Loucy (cell line): ENCODE results near the gene IL16.

ENCODE experiments used
- H2AFZ ChIP-seq: fragments of 200-600 bp; sonication (generic); 2 replicates; pipeline ENCODE4 v1.6.0; 2016; ENCODE audit warnings: antibody characterized with exemption, mild to moderate bottlenecking, low read length, moderate library complexity
- H3F3A ChIP-seq: fragments of 200-600 bp; 2 replicates; pipeline ENCODE4 v1.6.0; 2016; ENCODE audit warnings: antibody characterized with exemption, low read depth, mild to moderate bottlenecking
- H3K27me3 ChIP-seq: fragments of 200-600 bp; sonication (generic); 2 replicates; pipeline ENCODE4 v1.6.1; 2014; ENCODE audit warnings: low read length, mild to moderate bottlenecking; ENCODE audit not compliant: insufficient read depth, poor library complexity, severe bottlenecking
- H3K36me3 ChIP-seq: fragments of 200-600 bp; sonication (generic); 2 replicates; pipeline ENCODE4 v1.6.1; 2016; ENCODE audit warnings: low read length; ENCODE audit not compliant: insufficient read depth
- H3K4me1 ChIP-seq: fragments of 200-600 bp; sonication (generic); 2 replicates; pipeline ENCODE4 v1.5.1; 2014; ENCODE audit warnings: low read length, mild to moderate bottlenecking; ENCODE audit not compliant: insufficient read depth, poor library complexity, severe bottlenecking
- H3K4me2 ChIP-seq: fragments of 200-600 bp; sonication (generic); 2 replicates; pipeline ENCODE4 v1.6.0; 2014; ENCODE audit warnings: antibody characterized with exemption, low read length, low read depth, mild to moderate bottlenecking; ENCODE audit not compliant: poor library complexity, severe bottlenecking
- H3K4me3 ChIP-seq: fragments of 200-600 bp; sonication (generic); 2 replicates; pipeline ENCODE4 v1.5.1; 2014; ENCODE audit warnings: low read length, mild to moderate bottlenecking, mixed read lengths; ENCODE audit not compliant: poor library complexity, severe bottlenecking
- H3K79me2 ChIP-seq: fragments of 200-600 bp; sonication (generic); 2 replicates; pipeline ENCODE4 v1.6.1; 2014; ENCODE audit warnings: low read length; ENCODE audit not compliant: insufficient read depth
- H3K9ac ChIP-seq: fragments of 200-600 bp; sonication (generic); 2 replicates; pipeline ENCODE4 v1.6.0; 2014; ENCODE audit warnings: mild to moderate bottlenecking, low read depth, low read length, moderate library complexity; ENCODE audit not compliant: poor library complexity, severe bottlenecking
- H3K9me2 ChIP-seq: fragments of 200-600 bp; sonication (generic); replicated peaks from 2 replicates; pipeline ENCODE4 v1.6.1; 2016; ENCODE audit warnings: low read depth, low read length, mixed read lengths
- H3K9me3 ChIP-seq: fragments of 200-600 bp; sonication (generic); 2 replicates; pipeline ENCODE4 v1.6.1; 2014; ENCODE audit warnings: mild to moderate bottlenecking, antibody characterized with exemption, low read length, low read depth; ENCODE audit not compliant: insufficient read depth
- H4K20me1 ChIP-seq: fragments of 200-600 bp; sonication (generic); 2 replicates; pipeline ENCODE4 v1.6.0; 2014; ENCODE audit warnings: antibody characterized with exemption, low read length, mild to moderate bottlenecking; ENCODE audit not compliant: insufficient read depth, poor library complexity, severe bottlenecking
- EZH2phosphoT487 ChIP-seq: fragments of 200-600 bp; IDR thresholded peaks from 2 replicates; pipeline ENCODE4 v1.6.1; 2018; ENCODE audit warnings: antibody characterized with exemption, mild to moderate bottlenecking, moderate library complexity, borderline replicate concordance
- TF ChIP-seq, protein P1 (sequence below): fragments of 200-600 bp; sonication (generic); conservative IDR thresholded peaks from 2 replicates; pipeline ENCODE4 v1.5.1; 2014; ENCODE audit warnings: mild to moderate bottlenecking, antibody characterized with exemption, low read length

The IL16 gene

GRCh38 chr15:81188354-81188753, 8.3 kb upstream of the IL16 start:
- Histone ChIP-seq H3K79me2 (no peaks in the 10 kb centered on the region), H3K9ac (no peak overlapping the region), H3K4me1 (peaks cover 4% of the 10 kb centered on the region), H3K4me3 (no peak overlapping the region), H3K27me3 (no peaks in the 10 kb centered on the region), H2AFZ (no peak overlapping the region), H3K36me3 (no peaks in the 10 kb centered on the region), H3F3A (no peaks in the 10 kb centered on the region), H3K4me2 (no peak overlapping the region), H3K9me2 (no peaks in the 10 kb centered on the region), H3K9me3 (no peaks in the 10 kb centered on the region), H4K20me1 (no peaks in the 10 kb centered on the region)
- no peak for TF ChIP-seq EZH2phosphoT487
- TF ChIP-seq, protein P1, sequence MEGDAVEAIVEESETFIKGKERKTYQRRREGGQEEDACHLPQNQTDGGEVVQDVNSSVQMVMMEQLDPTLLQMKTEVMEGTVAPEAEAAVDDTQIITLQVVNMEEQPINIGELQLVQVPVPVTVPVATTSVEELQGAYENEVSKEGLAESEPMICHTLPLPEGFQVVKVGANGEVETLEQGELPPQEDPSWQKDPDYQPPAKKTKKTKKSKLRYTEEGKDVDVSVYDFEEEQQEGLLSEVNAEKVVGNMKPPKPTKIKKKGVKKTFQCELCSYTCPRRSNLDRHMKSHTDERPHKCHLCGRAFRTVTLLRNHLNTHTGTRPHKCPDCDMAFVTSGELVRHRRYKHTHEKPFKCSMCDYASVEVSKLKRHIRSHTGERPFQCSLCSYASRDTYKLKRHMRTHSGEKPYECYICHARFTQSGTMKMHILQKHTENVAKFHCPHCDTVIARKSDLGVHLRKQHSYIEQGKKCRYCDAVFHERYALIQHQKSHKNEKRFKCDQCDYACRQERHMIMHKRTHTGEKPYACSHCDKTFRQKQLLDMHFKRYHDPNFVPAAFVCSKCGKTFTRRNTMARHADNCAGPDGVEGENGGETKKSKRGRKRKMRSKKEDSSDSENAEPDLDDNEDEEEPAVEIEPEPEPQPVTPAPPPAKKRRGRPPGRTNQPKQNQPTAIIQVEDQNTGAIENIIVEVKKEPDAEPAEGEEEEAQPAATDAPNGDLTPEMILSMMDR = no peak

- H2AFZ ChIP-seq = no peak overlapping the region
- no peaks in the 10 kb centered on the region for H3K27me3 ChIP-seq
- H3K9ac ChIP-seq = no peak overlapping the region
- H3K79me2 ChIP-seq = no peaks in the 10 kb centered on the region
- H3K4me1 ChIP-seq = peaks cover 4% of the 10 kb centered on the region
- TF ChIP-seq, protein P1 = no peak
- TF ChIP-seq EZH2phosphoT487 = no peak
- H3K9me3 ChIP-seq = no peaks in the 10 kb centered on the region
- no peaks in the 10 kb centered on the region for H3K36me3 ChIP-seq
- no peaks in the 10 kb centered on the region for H3F3A ChIP-seq
- H3K4me2 ChIP-seq = no peak overlapping the region
- H3K4me3 ChIP-seq = no peak overlapping the region
- no peaks in the 10 kb centered on the region for H3K9me2 ChIP-seq
- no peaks in the 10 kb centered on the region for H4K20me1 ChIP-seq
Measured at GRCh38 chr15:81189583-81190283, 6.9 kb upstream of the IL16 start.

DNA sequence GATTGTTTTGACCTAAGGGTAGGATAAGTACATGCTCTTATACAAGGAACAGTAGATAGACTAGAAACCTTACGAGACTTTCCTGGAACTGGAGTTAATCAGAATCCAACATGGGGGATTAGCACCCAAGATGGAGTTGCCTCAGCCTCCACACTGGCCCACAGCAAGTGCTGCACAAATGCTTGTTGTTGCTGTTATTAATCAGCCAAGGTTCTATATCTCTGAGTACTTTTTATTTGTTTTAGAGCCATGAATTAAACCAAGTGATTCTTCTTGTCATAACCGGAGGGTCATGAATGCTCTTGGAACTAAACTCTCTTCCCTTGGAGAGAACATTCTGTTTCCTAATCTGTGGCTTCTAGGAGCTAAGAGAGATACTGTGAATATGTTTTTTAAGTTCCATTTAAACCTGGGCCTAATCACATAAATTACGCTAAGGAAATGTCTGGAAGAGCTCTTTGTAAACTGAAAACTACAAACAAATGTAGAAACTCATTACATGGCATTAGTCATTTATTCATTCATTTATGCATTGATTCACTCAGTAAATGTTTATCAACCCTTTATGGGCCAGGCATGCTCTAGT, 5.7 kb upstream of the IL16 start:
- no peaks in the 10 kb centered on the region for H4K20me1 ChIP-seq
- no peaks in the 10 kb centered on the region for H3F3A ChIP-seq
- H3K79me2 ChIP-seq = no peaks in the 10 kb centered on the region
- H3K4me2 ChIP-seq = no peak overlapping the region
- H3K9ac ChIP-seq = no peak overlapping the region
- H3K36me3 ChIP-seq = no peaks in the 10 kb centered on the region
- no peaks in the 10 kb centered on the region for H3K4me1 ChIP-seq
- TF ChIP-seq EZH2phosphoT487 = no peak
- TF ChIP-seq, protein P1 = no peak
- H3K9me3 ChIP-seq = no peaks in the 10 kb centered on the region
- H3K9me2 ChIP-seq = no peaks in the 10 kb centered on the region
- no peak overlapping the region for H2AFZ ChIP-seq
- no peaks in the 10 kb centered on the region for H3K27me3 ChIP-seq
- H3K4me3 ChIP-seq = no peak overlapping the region
